Endothelial cell of umbilical vein (primary cell): ENCODE measurements around the gene SPA17.

Experiments
- CTCF ChIP-seq, 2 donors: IDR thresholded peaks; 1 replicate in 1 of 2; 2 replicates in 1 of 2; pipeline ENCODE4 v1.5.1; 2011; ENCODE audit warnings: low read length in 2 of 2, mild to moderate bottlenecking in 2 of 2, moderate library complexity in 2 of 2, control low read depth in 1 of 2, inconsistent platforms in 1 of 2, low read depth in 1 of 2; ENCODE audit not compliant: insufficient read depth in 1 of 2; ENCODE audit errors: extremely low read depth in 1 of 2
- FOS ChIP-seq: IDR thresholded peaks from 2 replicates; pipeline ENCODE4 v1.6.1; 2011; ENCODE audit warnings: mild to moderate bottlenecking, low read length, moderate library complexity, borderline replicate concordance; ENCODE audit not compliant: insufficient read depth
- MAX ChIP-seq: IDR thresholded peaks from 2 replicates; pipeline ENCODE4 v1.6.1; 2011; ENCODE audit not compliant: insufficient read depth, insufficient read length
- POLR2A ChIP-seq: IDR thresholded peaks from 2 replicates; pipeline ENCODE4 v1.6.1; 2012; ENCODE audit warnings: low read depth, mild to moderate bottlenecking, control low read depth, low read length
- POLR2AphosphoS5 ChIP-seq: IDR thresholded peaks from 2 replicates; pipeline ENCODE4 v1.6.1; 2012; ENCODE audit warnings: low read depth, mild to moderate bottlenecking, control low read depth, low read length, moderate library complexity; ENCODE audit not compliant: insufficient read depth

DNA sequence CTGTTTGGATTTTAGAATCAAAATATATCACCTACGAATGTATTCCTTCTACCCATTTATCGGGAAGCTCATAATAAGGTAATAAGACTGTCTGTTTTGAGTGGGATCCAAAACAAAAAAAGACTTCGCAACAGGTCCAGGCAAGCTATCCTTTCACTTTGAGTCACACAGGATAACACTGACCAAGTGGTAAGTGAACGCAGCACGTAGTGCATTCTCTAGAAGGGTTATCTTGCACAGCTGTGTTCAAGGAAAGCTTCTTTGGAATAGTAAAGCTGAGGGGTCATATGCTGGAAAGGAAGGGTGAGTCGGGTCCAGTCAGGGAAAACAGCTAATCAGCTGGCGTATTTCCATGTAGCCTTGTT lies 43.7 kb downstream of the SPA17 start:
- no peak for TF ChIP-seq POLR2A
- TF ChIP-seq MAX = no peak
- no peak for TF ChIP-seq CTCF (IDR thresholded peaks at IDR 0.05; ENCODE audit: extremely low read depth in 1 of 2, insufficient read depth in 1 of 2, low read depth in 1 of 2, low read length in 2 of 2)
- TF ChIP-seq FOS = peak; percentile 53
- TF ChIP-seq POLR2AphosphoS5 = no peak
